ENCODE measurements around the gene MAP4K5.
"Not testable (repeated sequence)": the region's sequence is repeated elsewhere in the genome, so short reads cannot be mapped to it uniquely, and the experiment has no call there.

The MAP4K5 gene

DNA sequence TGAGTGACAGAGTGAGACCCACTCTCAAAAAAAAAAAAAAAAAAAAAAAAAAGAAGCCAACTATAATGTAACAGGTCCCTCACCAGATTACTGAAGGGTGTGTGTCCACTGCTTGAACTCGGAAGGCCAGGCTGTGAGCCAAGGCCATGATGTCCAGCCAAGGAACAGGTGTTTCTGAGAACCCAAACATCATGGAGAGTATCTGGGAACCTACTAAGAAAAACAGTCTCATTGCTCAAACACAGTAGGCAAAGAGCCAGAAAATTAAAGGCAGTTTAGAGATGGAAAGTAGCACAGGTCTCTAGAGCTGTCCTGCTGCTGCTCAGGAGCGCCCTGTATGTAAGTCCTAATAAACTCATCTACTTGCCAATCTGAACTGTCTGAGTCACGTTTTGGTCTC lies 12.5 kb upstream of the MAP4K5 start:
- peaks cover 4% of the 10 kb centered on the region; the same call in 1 of the 2 replicates for H3K9me3 ChIP-seq
- no peaks in the 10 kb centered on the region for H3K36me3 ChIP-seq (replicated peaks)
- H3K4me3 ChIP-seq, result no peak overlapping the region
- peaks cover 3% of the 10 kb centered on the region; the same call in 1 of the 2 replicates for H3K4me1 ChIP-seq
- H3K27me3 ChIP-seq (ENCODE audit: low read depth), result no peaks in the 10 kb centered on the region
- DNase-seq (ENCODE audit: low spot score in 2 of 2), result no peak
- in situ Hi-C loops (cut with MboI; ENCODE audit: low sequenced_read_pairs), result loop anchor here (5.0 to 25.0 kb wide), 2 partner anchors 227 to 658 kb away; partner anchors contain the start of gene ARF6

DNA sequence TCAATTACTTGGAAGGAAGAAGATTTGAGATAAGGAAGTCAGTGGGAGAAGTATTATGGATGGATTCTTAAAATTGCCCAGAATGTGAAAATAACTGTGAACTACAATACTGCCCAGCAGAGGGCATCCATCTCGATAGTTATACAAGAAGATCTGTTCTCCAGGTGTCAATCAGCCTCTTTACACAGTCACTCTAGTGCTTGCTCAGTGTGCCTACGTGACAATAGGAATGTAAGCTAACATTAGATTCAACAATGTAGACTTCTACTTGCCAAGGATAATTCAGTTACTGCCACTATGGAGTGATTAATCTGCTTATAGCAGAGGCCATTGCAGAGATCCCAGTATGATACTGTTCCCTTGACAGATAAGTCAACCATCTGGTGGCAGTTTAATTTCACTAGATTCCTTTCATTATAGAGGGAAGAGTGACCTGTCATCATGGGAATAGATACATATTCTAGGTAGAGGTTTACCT lies 10.6 kb upstream of the MAP4K5 start:
- peak; percentile 66 to 80 for DNase-seq (ENCODE audit: low spot score in 2 of 2)
- in situ Hi-C loops (cut with MboI; ENCODE audit: low sequenced_read_pairs), result loop anchor here (5.0 to 25.0 kb wide), 2 partner anchors 229 to 656 kb away; partner anchors contain the start of gene ARF6
- Histone ChIP-seq H3K27me3 (ENCODE audit: low read depth) (no peaks in the 10 kb centered on the region), H3K4me1 (peaks cover 3% of the 10 kb centered on the region; the same call in 1 of the 2 replicates), H3K36me3 (replicated peaks) (no peaks in the 10 kb centered on the region), H3K4me3 (no peak overlapping the region), H3K9me3 (peaks cover 4% of the 10 kb centered on the region; the same call in 1 of the 2 replicates)

DNA sequence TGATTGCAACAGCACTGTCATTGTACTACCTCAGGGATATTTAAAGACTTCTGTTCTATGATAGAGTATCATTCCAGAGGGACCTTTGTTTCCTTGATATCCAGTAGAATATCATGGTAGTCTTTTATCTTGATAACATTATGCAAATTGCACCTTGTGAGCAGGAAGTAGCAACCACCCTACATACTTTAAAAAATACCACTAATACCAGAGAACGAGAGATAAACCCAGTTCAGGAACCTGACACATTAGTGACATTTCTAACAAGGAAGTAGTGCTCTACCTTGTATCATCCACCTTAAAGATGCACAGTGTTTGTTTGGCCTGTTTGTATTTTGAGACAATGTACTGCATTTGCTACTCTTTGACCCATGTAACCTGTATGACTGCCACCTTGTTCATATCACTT lies 8.8 kb upstream of the MAP4K5 start:
- DNase-seq (ENCODE audit: low spot score in 2 of 2), result no peak
- in situ Hi-C loops (cut with MboI; ENCODE audit: low sequenced_read_pairs), result loop anchor here (5.0 to 25.0 kb wide), 2 partner anchors 231 to 654 kb away; partner anchors contain the start of gene ARF6
- Histone ChIP-seq H3K27me3 (ENCODE audit: low read depth) (no peaks in the 10 kb centered on the region), H3K9me3 (peaks cover 6% of the 10 kb centered on the region), H3K4me3 (no peak overlapping the region), H3K36me3 (replicated peaks) (no peaks in the 10 kb centered on the region), H3K4me1 (peaks cover 3% of the 10 kb centered on the region; the same call in 1 of the 2 replicates)

DNA sequence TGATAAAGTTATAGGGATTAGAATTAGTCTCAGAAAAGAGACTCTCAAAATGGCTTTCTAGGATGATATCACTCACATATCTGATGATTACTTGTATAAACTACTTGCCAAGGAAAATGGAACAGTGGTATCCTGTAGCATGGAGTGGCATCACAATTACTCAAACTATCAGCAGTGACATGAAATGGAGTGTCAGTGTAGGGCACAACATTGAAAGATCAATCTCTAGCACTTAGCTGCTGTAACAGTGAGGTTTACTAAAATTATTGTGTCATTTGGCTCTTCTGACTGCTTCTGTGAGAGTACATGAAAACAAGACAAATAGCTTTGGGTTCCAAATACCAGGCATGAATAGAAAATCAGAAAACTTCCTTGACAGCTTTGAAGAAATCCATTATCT lies 6.7 kb upstream of the MAP4K5 start:
- Histone ChIP-seq H3K4me1 (peaks cover 3% of the 10 kb centered on the region; the same call in 1 of the 2 replicates), H3K36me3 (replicated peaks) (no peaks in the 10 kb centered on the region), H3K27me3 (ENCODE audit: low read depth) (no peaks in the 10 kb centered on the region), H3K4me3 (no peak overlapping the region), H3K9me3 (peaks cover 6% of the 10 kb centered on the region)
- DNase-seq (ENCODE audit: low spot score in 2 of 2), result no peak
- in situ Hi-C loops (cut with MboI; ENCODE audit: low sequenced_read_pairs), result loop anchor here (25.0 kb wide), 1 partner anchor 652 kb away; the partner anchor contains the start of gene ARF6

DNA sequence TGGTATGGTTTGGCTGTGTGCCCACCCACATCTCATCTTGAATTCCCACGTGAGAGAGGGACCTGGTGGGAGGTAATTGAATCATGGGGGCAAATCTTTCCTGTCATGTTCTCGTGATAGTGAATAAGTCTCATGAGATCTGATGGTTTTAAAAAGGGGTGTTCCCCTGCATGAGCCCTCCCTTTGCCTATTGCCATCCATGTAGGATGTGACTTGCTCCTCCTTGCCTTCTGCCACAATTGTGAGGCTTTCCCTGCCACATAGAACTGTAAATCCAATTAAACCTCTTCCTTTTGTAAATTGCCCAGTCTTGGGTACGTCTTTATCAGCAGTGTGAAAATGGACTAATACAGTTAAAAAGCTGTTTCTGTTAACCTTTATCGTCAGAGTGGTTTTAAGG lies 5.7 kb upstream of the MAP4K5 start:
- DNase-seq (ENCODE audit: low spot score in 2 of 2); H3K4me3 ChIP-seq; H3K27me3 ChIP-seq (ENCODE audit: low read depth); H3K4me1 ChIP-seq; H3K9me3 ChIP-seq; H3K36me3 ChIP-seq (replicated peaks): not testable (repeated sequence)
- in situ Hi-C loops (cut with MboI; ENCODE audit: low sequenced_read_pairs), result loop anchor here (25.0 kb wide), 1 partner anchor 651 kb away; the partner anchor contains the start of gene ARF6

DNA sequence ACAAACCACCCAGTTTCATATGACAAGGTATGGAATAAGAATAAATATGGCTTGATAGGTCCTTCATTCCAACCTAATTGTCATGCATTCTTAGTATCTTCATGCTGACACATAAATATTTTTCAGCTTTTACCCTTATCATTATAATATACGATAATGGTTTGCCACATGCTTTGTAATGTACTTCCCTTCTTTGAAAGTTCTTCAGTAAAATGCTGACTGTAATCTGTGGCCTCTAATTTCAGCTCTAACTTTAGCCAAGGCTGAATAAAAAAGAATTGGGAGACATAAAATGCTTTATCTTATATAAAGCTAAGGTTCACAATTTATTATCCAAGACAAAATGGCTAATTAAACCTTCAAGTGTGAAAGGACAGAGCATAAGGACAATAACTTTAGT lies 2.6 kb upstream of the MAP4K5 start:
- Histone ChIP-seq H3K36me3 (replicated peaks) (no peaks in the 10 kb centered on the region), H3K4me1 (peaks cover 13% of the 10 kb centered on the region), H3K9me3 (peaks cover 3% of the 10 kb centered on the region), H3K27me3 (ENCODE audit: low read depth) (no peaks in the 10 kb centered on the region), H3K4me3 (no peak overlapping the region)
- in situ Hi-C loops (cut with MboI; ENCODE audit: low sequenced_read_pairs), result loop anchor here (25.0 kb wide), 1 partner anchor 648 kb away; the partner anchor contains the start of gene ARF6
- no peak for DNase-seq (ENCODE audit: low spot score in 2 of 2)

DNA sequence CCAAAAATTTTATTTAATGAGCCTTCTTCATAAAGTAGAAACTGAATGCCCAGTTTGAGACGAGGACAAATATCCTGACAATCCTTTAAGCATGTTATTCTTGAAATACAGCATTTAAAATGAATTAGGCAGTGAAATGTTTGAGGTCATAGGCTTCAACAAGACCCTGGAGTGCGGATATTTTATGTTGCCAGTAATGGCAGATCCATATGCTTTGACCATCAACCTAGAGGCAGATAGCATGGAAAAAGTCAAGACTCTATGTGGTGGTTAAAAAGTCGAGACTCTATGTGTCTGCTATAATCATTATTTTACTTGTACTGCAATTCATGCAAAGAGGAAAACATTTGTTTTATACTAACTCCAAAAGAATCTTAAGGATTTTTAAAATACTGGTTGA lies 2.0 kb upstream of the MAP4K5 start:
- Histone ChIP-seq H3K9me3 (peaks cover 3% of the 10 kb centered on the region), H3K4me3 (no peak overlapping the region), H3K27me3 (ENCODE audit: low read depth) (no peaks in the 10 kb centered on the region), H3K36me3 (replicated peaks) (no peaks in the 10 kb centered on the region; the same call in 1 of the 2 replicates), H3K4me1 (peaks cover 18% of the 10 kb centered on the region)
- in situ Hi-C loops (cut with MboI; ENCODE audit: low sequenced_read_pairs), result loop anchor here (25.0 kb wide), 1 partner anchor 647 kb away; the partner anchor contains the start of gene ARF6
- DNase-seq (ENCODE audit: low spot score in 2 of 2), result no peak

DNA sequence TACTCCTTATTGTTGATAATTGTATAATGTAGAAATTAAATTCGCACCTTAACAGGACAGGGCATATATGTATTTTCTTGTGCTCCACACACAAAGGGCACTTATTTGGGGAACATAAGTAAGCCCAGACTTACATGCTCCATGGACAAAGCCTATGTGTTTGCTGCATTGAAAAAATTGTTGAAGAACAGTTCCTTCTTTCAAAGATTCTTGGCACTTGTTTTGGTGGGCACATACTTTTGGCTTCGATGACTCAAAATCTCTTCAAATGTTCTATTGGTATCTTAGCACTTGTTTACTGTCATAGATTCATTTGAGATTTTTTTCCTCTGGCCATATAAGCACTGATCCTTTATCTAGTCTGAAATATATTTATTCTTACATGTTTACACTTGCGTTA lies 1.4 kb upstream of the MAP4K5 start:
- H3K27me3 ChIP-seq (ENCODE audit: low read depth), result no peaks in the 10 kb centered on the region
- no peak for DNase-seq (ENCODE audit: low spot score in 2 of 2)
- H3K4me3 ChIP-seq, result no peak overlapping the region
- H3K9me3 ChIP-seq, result peaks cover 3% of the 10 kb centered on the region
- in situ Hi-C loops (cut with MboI; ENCODE audit: low sequenced_read_pairs), result loop anchor here (25.0 kb wide), 1 partner anchor 647 kb away; the partner anchor contains the start of gene ARF6
- H3K36me3 ChIP-seq (replicated peaks), result no peaks in the 10 kb centered on the region; the same call in 1 of the 2 replicates
- H3K4me1 ChIP-seq, result peaks cover 20% of the 10 kb centered on the region

DNA sequence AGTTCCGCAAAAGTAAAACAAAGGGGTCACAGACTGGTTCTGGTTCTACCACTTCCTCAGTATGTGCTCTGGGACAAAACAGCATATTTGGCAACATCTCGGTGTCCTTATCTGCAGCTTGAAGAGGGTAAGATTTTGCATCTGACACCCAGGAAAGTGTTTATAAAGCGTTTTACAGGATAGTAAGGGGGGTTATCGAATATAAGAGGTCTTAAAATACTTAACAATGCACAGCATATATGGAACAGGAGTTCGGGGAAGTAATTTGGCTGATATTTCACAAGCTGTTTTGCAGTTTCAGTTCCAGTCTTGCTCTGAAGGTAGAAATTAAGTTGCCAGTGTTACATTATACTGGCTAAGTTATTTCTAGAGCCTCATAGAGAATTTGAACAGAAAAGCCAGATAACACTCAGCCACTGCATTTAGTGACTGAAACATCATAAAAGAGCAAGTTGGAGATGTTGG lies 904 bp upstream of the MAP4K5 start:
- no peaks in the 10 kb centered on the region; the same call in none of the 2 replicates for H3K36me3 ChIP-seq (replicated peaks)
- peak overlapping the region; percentile 82 for H3K4me3 ChIP-seq

DNA sequence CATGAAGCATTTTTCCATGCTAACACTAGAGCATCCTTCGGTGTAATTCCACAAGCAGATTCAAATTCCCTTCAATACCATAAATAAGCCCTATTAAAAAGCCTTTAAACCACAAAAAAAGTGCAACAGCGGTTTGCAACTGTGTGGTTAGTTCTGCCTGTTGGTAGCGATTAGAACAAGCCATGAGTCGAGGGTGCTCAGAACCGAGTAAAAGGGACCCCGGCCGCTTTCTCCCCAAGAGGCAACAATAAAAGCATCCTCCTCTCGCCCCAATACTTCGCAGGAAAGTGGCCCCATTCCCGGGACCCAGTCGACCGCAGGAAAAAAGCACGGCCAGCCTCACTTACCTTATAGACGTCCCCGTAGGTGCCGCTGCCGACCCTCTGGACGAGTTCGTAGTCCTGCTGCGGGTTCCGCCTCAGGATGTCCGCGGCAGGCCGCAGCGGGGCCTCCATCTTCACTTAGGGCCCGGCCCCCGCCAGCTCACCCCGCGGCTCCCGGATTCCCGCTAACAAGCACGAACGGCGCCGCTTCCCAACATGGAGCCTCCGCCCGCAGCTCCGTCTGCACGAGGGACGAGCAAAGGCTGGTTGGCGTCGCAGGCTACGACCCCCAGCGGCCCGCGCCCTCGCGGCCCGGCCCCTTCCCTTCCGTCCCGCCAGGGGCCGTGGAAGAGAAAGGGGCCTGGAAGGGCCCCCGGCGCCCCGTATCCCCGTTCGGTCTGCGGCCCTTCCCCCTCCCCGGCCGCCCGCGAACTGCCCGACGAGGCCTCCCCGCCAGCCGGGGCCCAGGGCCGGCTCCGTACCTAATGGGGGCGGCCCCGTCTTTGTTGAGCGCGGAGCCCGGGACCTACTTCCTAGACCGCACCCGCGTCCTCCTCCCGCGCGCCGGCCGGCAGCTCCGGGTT lies 521 bp downstream of the MAP4K5 start:
- in situ Hi-C loops (cut with MboI; ENCODE audit: low sequenced_read_pairs), result loop anchor here (25.0 kb wide), 1 partner anchor 645 kb away; the partner anchor contains the start of gene ARF6
- H3K4me3 ChIP-seq, result peak overlapping the region; percentile 82
- no peaks in the 10 kb centered on the region for H3K27me3 ChIP-seq (ENCODE audit: low read depth)
- H3K4me1 ChIP-seq, result peaks cover 20% of the 10 kb centered on the region
- no peaks in the 10 kb centered on the region; the same call in none of the 2 replicates for H3K9me3 ChIP-seq
- peak; percentile 21 to 65 for DNase-seq (ENCODE audit: low spot score in 2 of 2)
- peaks cover 3% of the 10 kb centered on the region for H3K36me3 ChIP-seq (replicated peaks)

More for the DNA sequence above, 904 bp upstream of the MAP4K5 start:
- DNase-seq (ENCODE audit: low spot score in 2 of 2), result no peak
- Histone ChIP-seq H3K4me1 (peaks cover 20% of the 10 kb centered on the region), H3K27me3 (ENCODE audit: low read depth) (no peaks in the 10 kb centered on the region), H3K9me3 (peaks cover 3% of the 10 kb centered on the region)
- in situ Hi-C loops (cut with MboI; ENCODE audit: low sequenced_read_pairs), result loop anchor here (25.0 kb wide), 1 partner anchor 646 kb away; the partner anchor contains the start of gene ARF6

DNA sequence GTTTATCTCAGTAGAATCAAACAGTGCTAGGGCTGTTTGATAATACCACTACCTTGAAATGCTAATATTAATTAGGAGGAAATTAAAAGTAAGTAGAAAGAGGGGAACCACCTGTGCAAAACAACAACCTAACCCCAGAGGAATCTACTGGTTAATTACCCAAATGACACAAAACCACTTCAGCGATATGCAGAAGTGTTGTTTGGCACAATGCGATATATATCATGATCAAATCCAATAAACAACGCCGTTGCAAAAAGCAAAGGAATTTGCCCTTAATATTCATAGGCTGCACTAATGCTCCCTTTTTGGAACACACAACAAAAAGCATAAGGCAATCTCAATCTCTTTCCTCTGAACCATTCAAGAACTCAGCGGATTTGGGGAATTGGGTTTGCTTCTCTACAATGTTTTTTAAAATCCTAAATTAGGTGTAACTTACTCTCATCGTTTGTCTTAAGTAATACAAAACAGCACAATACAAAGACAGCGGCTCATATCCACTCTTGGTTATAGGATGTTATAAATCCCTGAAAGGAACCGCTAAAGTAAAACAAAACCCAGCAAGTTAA lies 1.5 kb downstream of the MAP4K5 start:
- Histone ChIP-seq H3K36me3 (replicated peaks) (peaks cover 3% of the 10 kb centered on the region), H3K9me3 (no peaks in the 10 kb centered on the region), H3K4me1 (peaks cover 20% of the 10 kb centered on the region), H3K4me3 (peak overlapping the region; percentile 82), H3K27me3 (ENCODE audit: low read depth) (no peaks in the 10 kb centered on the region)
- DNase-seq (ENCODE audit: low spot score in 2 of 2), result no peak
- in situ Hi-C loops (cut with MboI; ENCODE audit: low sequenced_read_pairs), result loop anchor here (25.0 kb wide), 1 partner anchor 644 kb away; the partner anchor contains the start of gene ARF6

DNA sequence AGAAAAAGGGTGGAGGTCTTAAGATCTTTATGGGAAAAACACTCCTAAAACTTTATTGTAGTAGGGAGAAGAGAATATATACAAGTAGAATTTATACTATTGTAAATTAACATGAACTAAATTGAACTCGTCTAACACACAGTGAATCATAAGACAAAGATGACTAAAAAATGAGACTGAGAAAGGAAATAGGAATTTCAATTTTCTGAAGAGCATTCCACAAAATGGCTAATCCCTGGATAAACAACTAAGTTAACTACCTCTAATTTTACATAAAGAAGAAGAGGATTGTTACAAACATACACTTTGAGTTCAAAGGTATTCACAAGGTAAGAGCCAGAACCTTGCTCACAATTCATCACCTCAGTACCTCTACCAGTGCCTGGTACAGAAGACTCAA lies 2.0 kb downstream of the MAP4K5 start:
- Histone ChIP-seq H3K9me3 (no peaks in the 10 kb centered on the region), H3K36me3 (replicated peaks) (peaks cover 3% of the 10 kb centered on the region), H3K4me1 (peaks cover 20% of the 10 kb centered on the region), H3K27me3 (ENCODE audit: low read depth) (no peaks in the 10 kb centered on the region), H3K4me3 (peak overlapping the region; percentile 82)
- in situ Hi-C loops (cut with MboI; ENCODE audit: low sequenced_read_pairs), result loop anchor here (25.0 kb wide), 1 partner anchor 643 kb away; the partner anchor contains the start of gene ARF6
- no peak for DNase-seq (ENCODE audit: low spot score in 2 of 2)

Data from HAP-1 (cell line).